Nephron (organoid): ENCODE data around the gene PTAFR.

ENCODE experiments used
- H3K27ac Mint-ChIP-seq, 3 experiments: 2 replicates each; pipeline ENCODE4 v1.8.0; 2020; ENCODE audit warnings: mixed read lengths in 3 of 3, mild to moderate bottlenecking in 2 of 3, moderate library complexity in 1 of 3
- H3K27me3 Mint-ChIP-seq: 2 replicates; pipeline ENCODE4 v1.8.0; 2021; ENCODE audit warnings: low read depth, mild to moderate bottlenecking, moderate library complexity, mixed read lengths
- H3K36me3 Mint-ChIP-seq: 2 replicates; pipeline ENCODE4 v1.8.0; 2020; ENCODE audit warnings: low read depth, mixed read lengths
- H3K4me1 Mint-ChIP-seq: 2 replicates; pipeline ENCODE4 v1.8.0; 2020; ENCODE audit warnings: mixed read lengths
- H3K4me3 Mint-ChIP-seq, 3 experiments: 2 replicates each; pipeline ENCODE4 v1.8.0; 2020; ENCODE audit warnings: mild to moderate bottlenecking in 3 of 3, mixed read lengths in 3 of 3, moderate library complexity in 2 of 3
- H3K9me3 Mint-ChIP-seq: 2 replicates; pipeline ENCODE4 v1.8.0; 2020; ENCODE audit warnings: mixed read lengths
- CTCF ChIP-seq, 3 experiments: fragments of 200-600 bp; sonication (generic); IDR thresholded peaks; one replicate each; pipeline ENCODE4 v1.5.0; 2021; ENCODE audit warnings: antibody characterized with exemption in 3 of 3; ENCODE audit not compliant: unreplicated experiment in 3 of 3

The PTAFR gene

GRCh38 chr1:28113242-28113572 lies 63.3 kb downstream of the PTAFR start:
- H3K36me3 Mint-ChIP-seq, result no peaks in the 10 kb centered on the region
- H3K9me3 Mint-ChIP-seq, result no peaks in the 10 kb centered on the region
- no peak overlapping the region for H3K27ac Mint-ChIP-seq
- H3K4me3 Mint-ChIP-seq, result no peak overlapping the region
- no peaks in the 10 kb centered on the region for H3K4me1 Mint-ChIP-seq
- TF ChIP-seq CTCF (IDR thresholded peaks at IDR 0.05; ENCODE audit: unreplicated experiment in 3 of 3), result no peak
- H3K27me3 Mint-ChIP-seq, result no peaks in the 10 kb centered on the region

GRCh38 chr1:28112388-28113241 lies 63.9 kb downstream of the PTAFR start:
- H3K4me3 Mint-ChIP-seq, result no peak overlapping the region

GRCh38 chr1:28111157-28111556 lies 65.3 kb downstream of the PTAFR start:
- Mint-ChIP-seq H3K36me3 (no peaks in the 10 kb centered on the region), H3K4me3 (no peak overlapping the region), H3K27me3 (no peaks in the 10 kb centered on the region), H3K27ac (no peak overlapping the region), H3K4me1 (no peaks in the 10 kb centered on the region), H3K9me3 (no peaks in the 10 kb centered on the region)
- no peak for TF ChIP-seq CTCF (IDR thresholded peaks at IDR 0.05; ENCODE audit: unreplicated experiment in 3 of 3)

More at GRCh38 chr1:28112388-28113241, 63.9 kb downstream of the PTAFR start:
- no peak for TF ChIP-seq CTCF (IDR thresholded peaks at IDR 0.05; ENCODE audit: unreplicated experiment in 3 of 3)
- Mint-ChIP-seq H3K9me3 (no peaks in the 10 kb centered on the region), H3K36me3 (no peaks in the 10 kb centered on the region), H3K27ac (no peak overlapping the region), H3K4me1 (no peaks in the 10 kb centered on the region), H3K27me3 (no peaks in the 10 kb centered on the region)

- no peaks in the 10 kb centered on the region for H3K9me3 Mint-ChIP-seq
- no peaks in the 10 kb centered on the region for H3K27me3 Mint-ChIP-seq
- no peak overlapping the region for H3K27ac Mint-ChIP-seq
- no peaks in the 10 kb centered on the region for H3K4me1 Mint-ChIP-seq
- H3K4me3 Mint-ChIP-seq, result no peak overlapping the region
- no peak for TF ChIP-seq CTCF (IDR thresholded peaks at IDR 0.05; ENCODE audit: unreplicated experiment in 3 of 3)
- H3K36me3 Mint-ChIP-seq, result no peaks in the 10 kb centered on the region
Measured at GRCh38 chr1:28110555-28110954, 65.9 kb downstream of the PTAFR start.

GRCh38 chr1:28109639-28110038 lies 66.9 kb downstream of the PTAFR start:
- no peak overlapping the region for H3K4me3 Mint-ChIP-seq
- TF ChIP-seq CTCF (IDR thresholded peaks at IDR 0.05; ENCODE audit: unreplicated experiment in 3 of 3), result no peak
- H3K27ac Mint-ChIP-seq, result no peak overlapping the region
- no peaks in the 10 kb centered on the region for H3K9me3 Mint-ChIP-seq
- peaks cover 3% of the 10 kb centered on the region for H3K4me1 Mint-ChIP-seq
- no peaks in the 10 kb centered on the region for H3K36me3 Mint-ChIP-seq
- peaks cover 3% of the 10 kb centered on the region for H3K27me3 Mint-ChIP-seq

GRCh38 chr1:28108001-28108400 lies 68.5 kb downstream of the PTAFR start:
- TF ChIP-seq CTCF (IDR thresholded peaks at IDR 0.05; ENCODE audit: unreplicated experiment in 3 of 3), result no peak
- Mint-ChIP-seq H3K27me3 (peaks cover 4% of the 10 kb centered on the region), H3K4me1 (peaks cover 7% of the 10 kb centered on the region), H3K9me3 (no peaks in the 10 kb centered on the region), H3K27ac (no peak overlapping the region), H3K4me3 (no peak overlapping the region), H3K36me3 (no peaks in the 10 kb centered on the region)
